Subcutaneous adipose tissue (tissue), 4 donors: ENCODE measurements around the gene CLASP1. TPM values are rescaled to one million over a fixed set of nuclear protein-coding genes. Genes with fewer than 3 reads are reported as not detected.

ENCODE experiments used
- total RNA-seq, 4 donors: library from RNA; depleted of rRNA; stranded (reverse); fragments of >200 nt; gene quantifications; one replicate each; pipeline ENCODE4 v1.1.0, GENCODE V29; 2016
- TF ChIP-seq, protein P1 (sequence below): fragments of 450-650 bp; IDR thresholded peaks from one replicate; pipeline ENCODE4 v1.5.1; 2016; ENCODE audit warnings: low read depth, mild to moderate bottlenecking, control low read depth, antibody characterized with exemption, moderate library complexity

Gene CLASP1
- total RNA-seq, 4 donors from 2014 or later = 94.0 to 166 (median 112) TPM

DNA sequence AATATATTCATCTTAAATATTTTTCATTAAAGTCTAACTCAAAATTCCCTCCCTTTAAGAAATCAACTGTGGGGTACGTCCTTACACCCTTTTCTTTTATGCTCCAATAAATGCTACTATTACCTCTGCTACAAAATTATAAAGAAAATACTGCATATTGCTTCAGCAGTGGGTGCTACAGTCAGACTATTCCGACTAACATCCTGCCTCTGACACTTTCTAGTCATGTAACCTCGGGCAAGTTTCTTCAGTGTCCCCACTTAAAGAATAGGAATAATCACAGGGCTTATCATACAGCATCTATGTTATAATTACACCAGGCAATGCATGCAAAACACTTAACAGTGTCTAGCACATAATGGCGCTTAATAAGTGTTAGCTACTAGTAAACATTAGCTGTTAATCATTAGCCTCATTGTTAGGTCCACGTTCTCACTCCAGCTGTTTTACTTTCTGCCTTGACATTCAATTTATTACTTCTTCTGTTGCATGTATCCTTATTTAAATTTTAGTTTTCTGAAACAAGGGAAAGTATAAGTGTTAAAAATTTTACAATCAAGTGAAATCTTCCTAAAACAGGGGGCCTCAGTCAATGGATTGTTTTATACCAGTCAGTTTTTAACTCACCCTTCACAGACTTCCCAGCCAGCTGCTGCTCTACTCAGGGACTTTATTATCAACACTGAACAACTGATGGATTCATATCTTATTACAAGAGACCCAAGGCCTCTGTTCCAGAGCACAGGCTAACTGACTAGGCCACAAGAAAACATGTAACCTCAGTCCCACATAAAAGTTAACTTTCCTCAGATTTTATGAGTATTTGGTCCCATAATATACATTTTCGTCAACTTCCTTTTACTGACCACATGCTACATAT, 54.0 kb downstream of the CLASP1 start:
- TF ChIP-seq, protein P1, sequence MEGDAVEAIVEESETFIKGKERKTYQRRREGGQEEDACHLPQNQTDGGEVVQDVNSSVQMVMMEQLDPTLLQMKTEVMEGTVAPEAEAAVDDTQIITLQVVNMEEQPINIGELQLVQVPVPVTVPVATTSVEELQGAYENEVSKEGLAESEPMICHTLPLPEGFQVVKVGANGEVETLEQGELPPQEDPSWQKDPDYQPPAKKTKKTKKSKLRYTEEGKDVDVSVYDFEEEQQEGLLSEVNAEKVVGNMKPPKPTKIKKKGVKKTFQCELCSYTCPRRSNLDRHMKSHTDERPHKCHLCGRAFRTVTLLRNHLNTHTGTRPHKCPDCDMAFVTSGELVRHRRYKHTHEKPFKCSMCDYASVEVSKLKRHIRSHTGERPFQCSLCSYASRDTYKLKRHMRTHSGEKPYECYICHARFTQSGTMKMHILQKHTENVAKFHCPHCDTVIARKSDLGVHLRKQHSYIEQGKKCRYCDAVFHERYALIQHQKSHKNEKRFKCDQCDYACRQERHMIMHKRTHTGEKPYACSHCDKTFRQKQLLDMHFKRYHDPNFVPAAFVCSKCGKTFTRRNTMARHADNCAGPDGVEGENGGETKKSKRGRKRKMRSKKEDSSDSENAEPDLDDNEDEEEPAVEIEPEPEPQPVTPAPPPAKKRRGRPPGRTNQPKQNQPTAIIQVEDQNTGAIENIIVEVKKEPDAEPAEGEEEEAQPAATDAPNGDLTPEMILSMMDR = no peak

DNA sequence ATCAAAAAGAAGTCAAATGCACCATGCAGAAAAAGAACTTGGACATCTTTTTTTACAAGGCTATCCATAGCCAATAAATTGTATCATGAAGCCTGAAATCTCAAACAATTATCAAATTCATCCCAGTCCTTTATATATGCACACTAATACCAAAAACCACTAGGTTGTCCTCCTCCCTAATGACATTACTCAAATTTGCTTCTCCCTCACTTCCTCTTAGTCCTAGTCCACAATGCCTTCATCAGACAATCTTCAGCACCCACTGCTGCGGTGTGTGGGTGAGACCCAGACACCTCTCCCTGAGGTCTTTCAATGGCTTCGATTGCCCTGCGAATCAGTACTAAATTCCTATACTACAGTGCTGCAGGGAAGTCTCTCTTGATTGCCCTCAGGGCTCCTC, 58.1 kb downstream of the CLASP1 start:
- TF ChIP-seq, protein P1 = no peak

DNA sequence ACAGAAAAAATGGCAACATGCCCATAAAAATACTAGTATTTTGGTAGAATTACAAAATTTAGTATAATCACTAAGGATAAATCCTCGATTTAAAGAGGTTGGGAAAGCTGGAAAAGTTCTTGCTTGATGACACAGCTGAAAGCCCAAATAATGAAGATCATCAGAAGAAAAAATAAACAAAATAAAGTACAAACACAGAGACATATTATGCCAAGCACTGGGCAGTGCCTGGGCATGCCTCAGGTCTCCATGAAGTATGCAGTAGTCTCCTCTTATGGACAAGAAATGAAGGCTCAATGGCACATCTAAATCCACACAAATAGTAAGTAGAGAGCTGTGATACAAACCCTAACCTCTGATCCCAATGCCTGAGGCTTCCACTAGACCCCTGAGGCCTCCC, 60.9 kb downstream of the CLASP1 start:
- TF ChIP-seq, protein P1 = no peak

DNA sequence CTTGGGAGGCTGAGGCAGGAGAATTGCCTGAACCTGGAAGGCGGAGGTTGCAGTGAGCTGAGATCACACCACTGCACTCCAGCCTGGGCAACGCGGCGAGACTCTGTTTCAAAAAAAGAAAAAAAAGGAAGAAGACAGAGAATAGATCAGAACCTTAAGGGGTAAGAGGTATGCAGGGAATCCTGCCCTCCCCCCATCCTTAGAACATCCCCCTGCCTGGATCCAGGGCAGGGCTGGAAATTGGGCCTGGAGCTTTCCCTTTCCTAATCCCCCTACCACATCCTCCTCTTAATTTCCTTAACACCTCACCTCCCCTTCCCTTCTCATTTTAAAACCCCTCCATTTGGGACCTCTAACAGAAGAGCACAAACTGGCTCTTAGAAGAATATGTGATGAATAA, 62.1 kb downstream of the CLASP1 start:
- TF ChIP-seq, protein P1 = no peak

DNA sequence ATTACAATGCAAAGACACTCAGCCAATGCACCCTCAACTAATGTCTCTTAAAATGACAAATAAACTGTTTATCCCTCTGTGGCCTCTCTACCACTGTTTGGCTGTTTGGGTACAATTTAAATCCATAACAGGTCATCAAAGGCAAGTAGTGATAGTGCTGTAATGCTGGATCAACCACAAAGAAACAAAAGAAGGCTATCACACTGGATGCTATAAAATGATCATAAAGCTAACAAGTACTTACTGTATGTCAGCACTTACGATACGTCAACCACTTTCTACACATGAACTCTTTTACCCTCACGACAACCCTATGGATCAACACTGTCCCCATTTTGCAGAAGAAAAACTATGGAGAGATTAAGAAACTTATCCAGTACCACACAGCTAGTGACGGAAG, 64.5 kb downstream of the CLASP1 start:
- TF ChIP-seq, protein P1 = no peak

DNA sequence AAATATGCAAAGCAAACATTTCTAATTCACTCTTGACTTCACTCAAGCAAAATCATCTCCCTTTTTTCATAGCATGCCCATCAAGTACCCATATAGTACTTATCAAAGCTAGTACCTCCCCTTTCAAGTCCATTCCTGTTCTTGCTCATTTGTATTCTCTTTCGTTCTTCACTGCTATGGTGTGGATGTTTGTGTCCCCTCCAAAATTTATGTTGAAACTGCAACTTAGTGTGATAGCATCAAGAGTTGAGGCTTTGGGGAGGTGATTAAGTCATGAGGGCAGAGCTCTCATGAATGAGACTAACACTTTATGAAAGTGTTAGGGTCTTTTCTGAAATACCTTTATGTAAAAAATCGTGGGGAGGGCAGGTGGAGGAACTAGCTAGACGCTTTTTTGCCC, 65.7 kb downstream of the CLASP1 start:
- TF ChIP-seq, protein P1 = no peak

DNA sequence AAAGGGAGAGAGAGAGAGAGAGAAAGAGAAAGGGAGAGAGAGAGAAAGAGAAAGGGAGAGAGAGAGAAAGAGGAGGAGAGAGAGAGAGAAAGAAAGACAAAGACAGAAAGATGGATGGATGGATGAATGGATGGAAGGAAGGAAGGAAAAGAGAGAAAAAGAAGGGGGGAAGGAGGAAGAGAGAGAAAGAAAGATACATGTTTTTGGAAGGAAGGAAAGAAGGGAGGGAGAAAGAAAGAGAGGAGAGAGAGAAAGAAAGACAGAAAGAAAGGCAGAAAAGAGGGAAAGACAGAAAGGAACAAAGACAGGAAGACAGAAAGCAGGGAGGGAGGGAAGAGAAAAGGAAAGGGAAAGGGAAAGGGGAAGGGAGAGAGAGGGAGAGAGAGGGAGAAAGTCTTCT, 67.0 kb downstream of the CLASP1 start:
- TF ChIP-seq, protein P1 = no peak
